ENCODE measurements around the gene IL1RAPL1.

DNA sequence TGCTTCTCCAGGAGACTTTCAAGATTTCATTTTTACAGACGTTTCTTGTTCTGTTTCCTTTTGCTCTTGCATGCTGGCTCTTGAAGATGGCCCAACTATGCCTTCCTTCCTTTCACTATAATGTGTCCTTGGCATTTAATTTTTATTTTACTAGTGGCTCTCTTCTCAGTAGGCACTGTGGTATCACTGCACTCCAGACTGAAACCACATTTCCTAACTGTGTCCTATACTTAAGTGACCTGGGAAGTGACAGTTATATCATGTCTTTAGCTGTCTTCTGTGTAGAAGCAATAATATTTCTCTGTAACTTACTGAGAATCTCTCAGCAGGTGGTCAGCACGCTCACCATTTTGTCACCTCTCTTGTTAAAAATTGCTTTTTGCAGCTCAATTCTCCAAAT is 168.9 kb downstream of the IL1RAPL1 start:
- TF ChIP-seq, protein P1, sequence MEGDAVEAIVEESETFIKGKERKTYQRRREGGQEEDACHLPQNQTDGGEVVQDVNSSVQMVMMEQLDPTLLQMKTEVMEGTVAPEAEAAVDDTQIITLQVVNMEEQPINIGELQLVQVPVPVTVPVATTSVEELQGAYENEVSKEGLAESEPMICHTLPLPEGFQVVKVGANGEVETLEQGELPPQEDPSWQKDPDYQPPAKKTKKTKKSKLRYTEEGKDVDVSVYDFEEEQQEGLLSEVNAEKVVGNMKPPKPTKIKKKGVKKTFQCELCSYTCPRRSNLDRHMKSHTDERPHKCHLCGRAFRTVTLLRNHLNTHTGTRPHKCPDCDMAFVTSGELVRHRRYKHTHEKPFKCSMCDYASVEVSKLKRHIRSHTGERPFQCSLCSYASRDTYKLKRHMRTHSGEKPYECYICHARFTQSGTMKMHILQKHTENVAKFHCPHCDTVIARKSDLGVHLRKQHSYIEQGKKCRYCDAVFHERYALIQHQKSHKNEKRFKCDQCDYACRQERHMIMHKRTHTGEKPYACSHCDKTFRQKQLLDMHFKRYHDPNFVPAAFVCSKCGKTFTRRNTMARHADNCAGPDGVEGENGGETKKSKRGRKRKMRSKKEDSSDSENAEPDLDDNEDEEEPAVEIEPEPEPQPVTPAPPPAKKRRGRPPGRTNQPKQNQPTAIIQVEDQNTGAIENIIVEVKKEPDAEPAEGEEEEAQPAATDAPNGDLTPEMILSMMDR (IDR thresholded peaks at IDR 0.05; ENCODE audit: insufficient read depth, low read depth, low read length): no peak
- TF ChIP-seq EZH2 (IDR thresholded peaks at IDR 0.05; ENCODE audit: insufficient read depth, low read length): no peak
